ENCODE data around the gene ATG4C.
A peak's percentile ranks its signal among the peaks of the same experiment; 100 is the strongest.
"Not testable (repeated sequence)": the region's sequence is repeated elsewhere in the genome, so short reads cannot be mapped to it uniquely, and the experiment has no call there.

The ATG4C gene

GRCh38 chr1:62774971-62775595, 8.8 kb upstream of the ATG4C start:
- no peak for DNase-seq (ENCODE audit: low spot score)

- no peak for DNase-seq (ENCODE audit: low spot score)
Measured at GRCh38 chr1:62778208-62778607, 5.7 kb upstream of the ATG4C start.

- DNase-seq (ENCODE audit: low spot score), result no peak
Measured at GRCh38 chr1:62781841-62782543, 1.9 kb upstream of the ATG4C start.

- DNase-seq (ENCODE audit: low spot score), result not testable (repeated sequence)
Measured at GRCh38 chr1:62782544-62783212, 1.3 kb upstream of the ATG4C start.

- no peak for DNase-seq (ENCODE audit: low spot score)
Measured at GRCh38 chr1:62784509-62785365, 805 bp downstream of the ATG4C start.

DNA sequence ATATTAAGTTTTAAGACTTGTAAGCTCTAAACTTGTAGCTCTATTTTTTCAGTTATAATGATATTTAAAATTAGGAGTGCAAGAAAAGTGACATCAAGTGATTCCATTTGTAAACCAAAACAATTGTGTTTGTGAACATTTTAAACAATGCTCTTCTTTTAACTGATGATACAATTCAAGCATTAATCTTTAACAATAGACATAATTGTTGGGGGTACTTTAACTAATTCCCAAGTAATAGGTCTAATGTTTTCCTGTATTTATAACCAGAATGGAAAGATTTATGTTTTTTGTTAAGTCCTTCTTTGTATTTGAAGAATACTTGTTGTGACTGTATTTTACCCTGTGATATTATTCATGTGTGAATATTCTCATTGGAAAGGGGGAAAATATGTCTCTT, 6.8 kb downstream of the ATG4C start:
- no peak for DNase-seq (ENCODE audit: low spot score)

GRCh38 chr1:62794053-62794452, 10.1 kb downstream of the ATG4C start:
- DNase-seq (ENCODE audit: low spot score), result no peak

- no peak for DNase-seq (ENCODE audit: low spot score)
Measured at GRCh38 chr1:62796221-62796620, 12.3 kb downstream of the ATG4C start.

GRCh38 chr1:62799688-62800087, 15.8 kb downstream of the ATG4C start:
- no peak for DNase-seq (ENCODE audit: low spot score)

GRCh38 chr1:62800281-62800680, 16.3 kb downstream of the ATG4C start:
- no peak for DNase-seq (ENCODE audit: low spot score)

- peak; percentile 47 for DNase-seq (ENCODE audit: low spot score)
Measured at GRCh38 chr1:62800825-62801306, 16.9 kb downstream of the ATG4C start.

DNA sequence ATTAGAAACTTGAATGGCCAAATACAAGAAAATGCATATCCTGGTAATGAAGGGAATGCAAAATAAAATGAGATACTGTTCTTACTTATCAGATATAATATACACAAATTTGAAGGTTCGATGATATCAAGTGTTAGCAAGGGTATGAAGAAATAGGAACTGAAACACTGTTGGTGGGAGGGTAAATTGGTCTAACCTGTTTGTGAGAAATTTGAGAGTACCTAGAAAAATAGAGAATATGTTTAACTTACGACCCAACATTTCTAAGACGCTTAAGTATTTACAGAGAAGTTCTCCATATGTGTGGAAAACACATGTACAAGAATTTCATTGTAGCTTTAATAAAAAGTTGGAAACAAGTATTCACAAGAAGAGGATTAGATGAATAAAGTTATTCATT, 25.9 kb downstream of the ATG4C start:
- DNase-seq (ENCODE audit: low spot score), result no peak

DNA sequence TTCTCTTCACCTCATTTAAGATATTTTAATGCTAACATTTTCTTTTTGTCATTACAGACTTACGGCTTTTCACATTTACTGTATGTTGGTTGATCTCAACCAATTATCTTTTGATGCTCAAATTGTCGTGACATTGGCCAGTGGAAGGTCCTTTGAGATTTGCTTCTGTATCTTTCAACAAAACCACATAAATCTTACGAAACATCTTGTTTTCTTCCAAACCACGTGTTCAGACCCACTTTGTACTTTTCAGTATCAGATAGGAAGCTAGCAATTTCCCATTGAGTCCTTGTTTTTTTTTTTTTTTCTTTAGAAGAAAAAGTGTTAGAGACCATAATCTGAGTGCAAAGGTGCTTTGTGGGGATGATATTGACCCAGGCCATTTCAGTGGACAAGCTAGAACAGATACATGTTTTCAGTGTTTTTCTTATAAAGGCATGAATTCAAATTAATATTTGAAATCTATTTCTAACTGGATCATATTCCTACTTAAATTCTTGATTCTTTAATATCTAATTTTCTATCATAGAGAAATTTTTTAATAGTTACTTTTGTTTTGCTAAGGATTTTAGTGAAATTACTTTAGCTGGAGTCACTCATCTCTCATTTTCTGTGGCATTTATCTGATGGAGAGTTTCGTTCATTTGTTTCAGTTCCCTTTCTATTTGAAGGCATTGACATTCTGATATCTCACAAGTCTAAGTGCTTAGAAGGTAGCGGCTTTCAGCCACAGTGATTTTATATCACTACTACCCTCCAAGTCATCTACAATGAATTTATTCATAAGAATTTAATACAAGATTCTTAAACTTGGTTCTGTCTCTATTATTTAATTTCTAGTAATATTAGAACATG, 26.7 kb downstream of the ATG4C start:
- DNase-seq (ENCODE audit: low spot score), result no peak

DNA sequence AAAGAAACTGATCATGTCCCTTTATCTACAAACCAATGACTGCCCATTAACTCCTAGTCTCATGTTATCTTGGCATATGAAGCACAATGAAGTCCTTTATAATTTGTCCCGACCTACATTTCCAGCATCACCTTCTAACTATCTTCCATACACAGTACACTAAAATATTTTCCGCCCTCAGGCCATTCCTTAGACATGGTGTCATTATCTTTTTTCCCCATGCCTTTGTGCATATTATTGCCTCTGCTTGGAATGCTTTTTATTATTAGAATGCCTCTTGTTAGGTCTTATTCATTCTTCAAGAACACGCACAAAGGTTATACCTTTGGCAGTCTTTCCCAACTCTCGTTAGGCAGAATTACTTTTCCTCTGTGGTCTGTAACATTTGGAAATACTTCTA, 39.6 kb downstream of the ATG4C start:
- DNase-seq (ENCODE audit: low spot score), result no peak

- DNase-seq (ENCODE audit: low spot score), result no peak
Measured at GRCh38 chr1:62826901-62827300, 43.0 kb downstream of the ATG4C start.

DNA sequence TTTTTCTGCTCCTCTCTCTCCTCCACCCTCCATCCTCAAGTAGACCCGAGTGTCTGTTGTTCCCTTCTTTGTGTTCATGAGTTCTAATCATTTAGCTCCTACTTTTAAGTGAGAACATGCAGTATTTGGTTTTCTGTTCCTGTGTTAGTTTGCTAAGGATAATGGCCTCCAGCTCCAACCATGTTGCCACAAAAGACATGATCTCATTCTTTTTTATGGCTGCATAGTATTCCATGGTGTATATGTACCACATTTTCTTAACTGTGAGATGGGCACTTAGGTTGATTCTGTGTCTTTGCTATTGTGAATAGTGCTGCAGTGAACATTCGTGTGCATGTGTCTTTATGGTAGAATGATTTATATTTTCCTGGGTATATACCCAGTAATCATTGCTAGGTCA, 43.9 kb downstream of the ATG4C start:
- not testable (repeated sequence) for DNase-seq (ENCODE audit: low spot score)

- DNase-seq (ENCODE audit: low spot score), result peak; percentile 50
Measured at GRCh38 chr1:62832276-62832675, 48.3 kb downstream of the ATG4C start.

GRCh38 chr1:62833529-62833928, 49.6 kb downstream of the ATG4C start:
- DNase-seq (ENCODE audit: low spot score), result no peak

- no peak for DNase-seq (ENCODE audit: low spot score)
Measured at GRCh38 chr1:62834400-62834961, 50.5 kb downstream of the ATG4C start.

- no peak for DNase-seq (ENCODE audit: low spot score)
Measured at GRCh38 chr1:62836856-62837540, 53.1 kb downstream of the ATG4C start.

Data from Ammon's horn (tissue), 1 donor.